Right atrium auricular region (tissue), 2 donors: ENCODE results near the gene SLFNL1. TPM values are rescaled to one million over a fixed set of nuclear protein-coding genes. Genes with fewer than 3 reads are reported as not detected.

ENCODE experiments used
- DNase-seq: peaks from one replicate; pipeline ENCODE4 v3.0.0-alpha.2; 2019; ENCODE audit warnings: low spot score
- H3K27ac ChIP-seq, 2 donors: fragments of 200-600 bp; sonication (generic); 1 replicate in 1 of 2; 2 replicates in 1 of 2; pipeline ENCODE4 v1.5.1; 2016 to 2019
- H3K27me3 ChIP-seq, 2 donors: fragments of 200-600 bp; sonication (generic); one replicate each; pipeline versions ENCODE4 v1.5.1 to v1.6.0; 2017 to 2019
- H3K36me3 ChIP-seq: fragments of 200-600 bp; sonication (generic); one replicate; pipeline ENCODE4 v1.5.1; 2016
- H3K4me1 ChIP-seq, 2 donors: fragments of 200-600 bp; sonication (generic); one replicate each; pipeline versions ENCODE4 v1.5.1 to v1.6.0; 2017 to 2019
- H3K4me3 ChIP-seq, 2 donors: fragments of 200-600 bp; sonication (generic); 1 replicate in 1 of 2; 2 replicates in 1 of 2; pipeline ENCODE4 v1.5.1; 2017 to 2019; ENCODE audit warnings: mild to moderate bottlenecking in 1 of 2, moderate library complexity in 1 of 2
- H3K9me3 ChIP-seq, 2 donors: fragments of 200-600 bp; sonication (generic); one replicate each; pipeline ENCODE4 v1.5.1; 2019
- CTCF ChIP-seq, 2 donors: fragments of 200-600 bp; sonication (generic); IDR thresholded peaks; one replicate each; pipeline ENCODE4 v1.5.1; 2019; ENCODE audit warnings: antibody characterized with exemption in 2 of 2
- total RNA-seq, 2 donors: library from RNA; depleted of rRNA; stranded (reverse); fragments of >200 nt; gene quantifications; one replicate each; pipeline ENCODE4 v1.1.0, GENCODE V29; 2016

SLFNL1 gene
- total RNA-seq, 2 donors from 2014 or later = 0.59 TPM; not detected in 1

DNA sequence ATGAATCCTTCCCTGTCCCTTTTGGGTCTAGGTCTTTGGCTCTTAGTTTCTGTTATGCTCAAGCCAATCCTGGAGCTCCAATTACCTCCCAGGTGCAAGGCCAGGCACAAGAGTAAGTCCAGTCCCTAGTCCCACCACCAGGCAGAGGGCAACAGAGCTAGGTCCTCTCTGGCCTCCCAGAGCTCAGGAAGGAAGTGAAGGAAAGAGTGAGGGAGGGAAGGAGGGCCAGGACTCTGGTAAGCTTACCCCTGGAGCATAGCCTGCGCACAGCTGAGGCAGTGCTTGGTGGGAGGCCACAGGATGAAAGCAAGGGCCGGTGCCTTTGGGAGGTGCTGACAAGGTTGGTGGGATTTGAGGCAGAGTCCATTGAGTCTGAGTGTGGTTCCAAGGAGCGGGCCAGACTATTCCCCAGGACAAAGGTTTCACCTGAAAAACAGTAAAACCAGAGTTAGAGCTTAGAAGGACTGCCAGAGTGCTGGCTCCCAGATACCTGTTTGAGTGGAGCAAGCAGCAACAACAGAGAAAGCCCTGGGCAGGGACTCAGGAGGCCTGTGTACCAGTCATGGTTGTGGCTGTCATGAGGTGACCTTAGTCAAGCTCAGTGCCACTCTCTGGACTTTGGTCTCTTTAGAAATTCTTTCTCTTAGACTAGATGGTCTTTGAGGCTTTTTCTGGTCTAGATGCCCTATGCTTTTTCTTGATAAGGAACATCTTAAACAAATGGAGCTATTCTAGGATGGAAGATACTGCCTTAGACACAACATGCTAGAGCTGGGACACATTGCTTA, 15.8 kb upstream of the SLFNL1 start:
- Histone ChIP-seq H3K4me1 (no peaks in the 10 kb centered on the region), H3K36me3 (peaks cover 78% of the 10 kb centered on the region), H3K27ac (no peak overlapping the region), H3K27me3 (no peaks in the 10 kb centered on the region), H3K9me3 (no peaks in the 10 kb centered on the region), H3K4me3 (no peak overlapping the region)
- DNase-seq = no peak
- TF ChIP-seq CTCF (IDR thresholded peaks at IDR 0.05) = no peak

DNA sequence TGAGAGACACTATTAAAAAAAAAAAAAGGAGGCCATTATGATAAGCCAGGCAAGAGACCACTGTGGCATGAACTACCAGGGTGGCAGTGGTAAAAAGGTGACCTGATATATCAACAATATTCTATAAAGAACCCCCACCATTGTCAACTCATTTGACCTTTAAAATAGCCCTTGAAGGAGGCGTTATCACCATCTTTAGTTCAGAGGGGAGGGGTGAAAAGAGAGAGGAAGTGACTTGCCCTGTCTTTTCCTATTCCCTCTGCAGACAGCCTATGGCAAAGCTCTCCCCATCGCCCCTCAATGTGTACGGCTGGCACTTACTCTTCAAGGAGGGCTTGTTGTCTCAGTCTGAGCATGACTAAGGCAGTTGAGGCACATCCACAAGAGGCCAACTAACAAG, 11.7 kb upstream of the SLFNL1 start:
- Histone ChIP-seq H3K27me3 (no peaks in the 10 kb centered on the region), H3K27ac (no peak overlapping the region), H3K4me1 (no peaks in the 10 kb centered on the region), H3K9me3 (no peaks in the 10 kb centered on the region), H3K4me3 (no peak overlapping the region), H3K36me3 (peaks cover 83% of the 10 kb centered on the region)
- TF ChIP-seq CTCF (IDR thresholded peaks at IDR 0.05) = no peak
- DNase-seq = no peak

DNA sequence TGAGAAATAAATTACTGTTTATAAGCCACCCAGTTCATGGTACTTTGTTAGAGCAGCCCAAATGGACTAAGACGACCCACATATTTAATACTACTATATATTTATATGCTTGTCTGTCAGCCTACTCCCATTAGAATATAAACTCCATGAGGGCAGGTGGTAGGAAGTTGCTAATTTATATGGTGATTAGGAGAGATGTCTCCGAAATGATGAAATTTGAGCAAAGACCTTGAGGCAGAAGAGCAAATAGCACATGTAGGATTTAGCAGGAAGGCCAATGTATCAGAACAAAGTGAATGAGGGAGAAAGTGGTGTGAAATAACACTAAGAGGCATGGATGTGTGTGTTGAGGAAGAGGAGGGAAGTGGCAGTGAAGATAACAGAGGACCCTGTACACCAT, 10.6 kb upstream of the SLFNL1 start:
- H3K4me1 ChIP-seq = no peaks in the 10 kb centered on the region
- no peak overlapping the region for H3K4me3 ChIP-seq
- H3K36me3 ChIP-seq = peaks cover 83% of the 10 kb centered on the region

GRCh38 chr1:41030872-41031616, 9.5 kb upstream of the SLFNL1 start:
- Histone ChIP-seq H3K9me3 (no peaks in the 10 kb centered on the region), H3K27me3 (no peaks in the 10 kb centered on the region), H3K4me3 (no peak overlapping the region), H3K4me1 (no peaks in the 10 kb centered on the region), H3K36me3 (peaks cover 82% of the 10 kb centered on the region), H3K27ac (no peak overlapping the region)
- no peak for DNase-seq
- no peak for TF ChIP-seq CTCF (IDR thresholded peaks at IDR 0.05)

More for the DNA sequence above, 10.6 kb upstream of the SLFNL1 start:
- Histone ChIP-seq H3K9me3 (no peaks in the 10 kb centered on the region), H3K27ac (no peak overlapping the region), H3K27me3 (no peaks in the 10 kb centered on the region)
- TF ChIP-seq CTCF (IDR thresholded peaks at IDR 0.05) = no peak
- DNase-seq = no peak

GRCh38 chr1:41028034-41028642, 6.6 kb upstream of the SLFNL1 start:
- no peak for TF ChIP-seq CTCF (IDR thresholded peaks at IDR 0.05)
- Histone ChIP-seq H3K36me3 (peaks cover 54% of the 10 kb centered on the region), H3K27me3 (no peaks in the 10 kb centered on the region)

More at GRCh38 chr1:41028034-41028642, 6.6 kb upstream of the SLFNL1 start:
- H3K9me3 ChIP-seq = no peaks in the 10 kb centered on the region
- H3K4me3 ChIP-seq = no peak overlapping the region
- no peaks in the 10 kb centered on the region for H3K4me1 ChIP-seq
- no peak for DNase-seq
- H3K27ac ChIP-seq = no peak overlapping the region
